SK-N-MC (cell line): ENCODE measurements around the gene SUSD5.

Source experiments
- EZH2 ChIP-seq: fragments of 200-600 bp; sonication (generic); IDR thresholded peaks from one replicate; pipeline ENCODE4 v1.6.1; 2017; ENCODE audit warnings: antibody characterized with exemption
- FOXP2 ChIP-seq: optimal IDR thresholded peaks from 2 replicates; pipeline ENCODE3; 2011; ENCODE audit warnings: mild to moderate bottlenecking, moderate library complexity; ENCODE audit not compliant: insufficient read depth; ENCODE audit errors: extremely low read length, control extremely low read depth
- POLR2AphosphoS5 ChIP-seq: IDR thresholded peaks from 2 replicates; pipeline ENCODE4 v1.6.1; 2012; ENCODE audit warnings: mild to moderate bottlenecking, low read depth, low read length, borderline replicate concordance

GRCh38 chr3:33201195-33201594, 17.4 kb downstream of the SUSD5 start:
- TF ChIP-seq EZH2, result no peak
- no peak for TF ChIP-seq POLR2AphosphoS5
- no peak for TF ChIP-seq FOXP2
